IMR-90 (cell line): ENCODE data around the gene KAT6B. TPM values are rescaled to one million over a fixed set of nuclear protein-coding genes. Genes with fewer than 3 reads are reported as not detected.

ENCODE experiments used
- ATAC-seq: fragments of 200-7000 bp; cut with Tn5 transposase; 2 replicates; pipeline ENCODE4 v1.9.1; 2020; ENCODE audit warnings: low read depth, mild to moderate bottlenecking, moderate library complexity
- BruUV-seq: library from RNA; stranded (reverse); fragments of 400-500 nt; replicated peaks from 2 replicates; lab custom pipeline; 2021; lab: Mats Ljungman, UMichigan
- CTCF ChIA-PET: fragments of 300-600 bp; formaldehyde crosslinking; extraction: SDS; loops from one replicate; lab custom pipeline; 2021; ENCODE audit warnings: antibody characterized with exemption; lab: Yijun Ruan, JAX
- POLR2A ChIA-PET: fragments of 300-600 bp; sonication (Branson Sonifier 250); formaldehyde crosslinking; loops from one replicate; lab custom pipeline; 2022; ENCODE audit warnings: antibody characterized with exemption; ENCODE audit not compliant: unreplicated experiment; lab: Charles Lee
- DNase-seq: peaks from one replicate; pipeline ENCODE4 v3.0.0; 2013
- H2AFZ ChIP-seq: replicated peaks from 2 replicates; pipeline ENCODE3; 2013; ENCODE audit warnings: low read length, mild to moderate bottlenecking; ENCODE audit not compliant: poor library complexity
- H2AK5ac ChIP-seq: 2 replicates; pipeline ENCODE4 v1.6.1; 2013; ENCODE audit warnings: low read depth, low read length, inconsistent platforms
- H2AK9ac ChIP-seq: replicated peaks from 2 replicates; pipeline ENCODE3; 2013; ENCODE audit warnings: mild to moderate bottlenecking, low read depth, low read length, moderate library complexity; ENCODE audit not compliant: poor library complexity
- H2BK120ac ChIP-seq: 2 replicates; pipeline ENCODE4 v1.6.1; 2013; ENCODE audit warnings: low read depth, low read length, inconsistent platforms
- H2BK15ac ChIP-seq: 3 replicates; pipeline ENCODE4 v1.6.1; 2013; ENCODE audit warnings: low read depth, low read length, inconsistent platforms
- H2BK20ac ChIP-seq: 2 replicates; pipeline ENCODE4 v1.6.1; 2013; ENCODE audit warnings: low read depth, mild to moderate bottlenecking, inconsistent platforms, low read length, moderate library complexity
- H2BK5ac ChIP-seq: 2 replicates; pipeline ENCODE4 v1.6.1; 2013; ENCODE audit warnings: mild to moderate bottlenecking, low read depth, low read length, inconsistent platforms; ENCODE audit not compliant: poor library complexity, severe bottlenecking
- H3K14ac ChIP-seq: replicated peaks from 2 replicates; pipeline ENCODE4 v1.6.1; 2013; ENCODE audit warnings: low read depth, low read length, inconsistent platforms
- H3K18ac ChIP-seq: 2 replicates; pipeline ENCODE4 v1.6.1; 2013; ENCODE audit warnings: low read depth, low read length, control low read depth
- H3K23ac ChIP-seq: 2 replicates; pipeline ENCODE4 v1.6.1; 2013; ENCODE audit warnings: low read depth, low read length, inconsistent platforms
- H3K27ac ChIP-seq: 2 replicates; pipeline ENCODE4 v1.5.1; 2013; ENCODE audit warnings: mild to moderate bottlenecking, control low read depth, low read length; ENCODE audit not compliant: insufficient read depth
- H3K27me3 ChIP-seq: 2 replicates; pipeline ENCODE4 v1.6.1; 2013; ENCODE audit warnings: low read length; ENCODE audit not compliant: control insufficient read depth, insufficient read depth
- H3K36me3 ChIP-seq: 2 replicates; pipeline ENCODE4 v1.6.1; 2013; ENCODE audit warnings: low read length, mixed read lengths; ENCODE audit not compliant: control insufficient read depth, insufficient read depth
- H3K4ac ChIP-seq: 2 replicates; pipeline ENCODE4 v1.6.1; 2013; ENCODE audit warnings: low read depth, low read length, inconsistent platforms
- H3K4me1 ChIP-seq: 2 replicates; pipeline ENCODE4 v1.6.1; 2013; ENCODE audit warnings: low read length, mixed read lengths; ENCODE audit not compliant: control insufficient read depth, insufficient read depth
- H3K4me2 ChIP-seq: 2 replicates; pipeline ENCODE4 v1.6.1; 2013; ENCODE audit warnings: low read depth, mild to moderate bottlenecking, control low read depth, low read length, moderate library complexity
- H3K4me3 ChIP-seq: 2 replicates; pipeline ENCODE4 v1.5.1; 2013; ENCODE audit warnings: low read depth, mild to moderate bottlenecking, control low read depth, low read length, moderate library complexity; ENCODE audit not compliant: insufficient read depth
- H3K56ac ChIP-seq: 2 replicates; pipeline ENCODE4 v1.6.1; 2013; ENCODE audit warnings: low read length, inconsistent platforms; ENCODE audit not compliant: insufficient read depth; ENCODE audit errors: extremely low read depth
- H3K79me1 ChIP-seq, 2 experiments: 2 replicates each; pipeline ENCODE4 v1.6.1; 2013; ENCODE audit warnings: low read length in 2 of 2, inconsistent platforms in 1 of 2, low read depth in 1 of 2
- H3K9ac ChIP-seq: 2 replicates; pipeline ENCODE4 v1.6.1; 2013; ENCODE audit warnings: low read depth, low read length, control low read depth
- H3K9me1 ChIP-seq: 2 replicates; pipeline ENCODE4 v1.6.1; 2013; ENCODE audit warnings: low read length, inconsistent platforms; ENCODE audit not compliant: insufficient read depth
- H3K9me3 ChIP-seq: 2 replicates; pipeline ENCODE4 v1.6.1; 2013; ENCODE audit warnings: low read length; ENCODE audit not compliant: control insufficient read depth, insufficient read depth
- H4K20me1 ChIP-seq: 2 replicates; pipeline ENCODE4 v1.6.1; 2013; ENCODE audit warnings: low read length, inconsistent platforms; ENCODE audit not compliant: insufficient read depth
- H4K5ac ChIP-seq: 2 replicates; pipeline ENCODE4 v1.6.1; 2013; ENCODE audit warnings: mild to moderate bottlenecking, low read depth, low read length, control low read depth
- H4K8ac ChIP-seq, 2 experiments: 2 replicates each; pipeline ENCODE4 v1.6.1; 2013; ENCODE audit warnings: low read depth in 2 of 2, low read length in 2 of 2, control low read depth in 1 of 2, inconsistent platforms in 1 of 2
- H4K91ac ChIP-seq: 2 replicates; pipeline ENCODE4 v1.6.1; 2013; ENCODE audit warnings: low read depth, low read length, inconsistent platforms; ENCODE audit not compliant: insufficient read depth
- BHLHE40 ChIP-seq: fragments of 150-350 bp; IDR thresholded peaks from 2 replicates; pipeline ENCODE4 v1.6.1; 2016; ENCODE audit warnings: mild to moderate bottlenecking, low read depth, low read length
- CEBPB ChIP-seq: IDR thresholded peaks from 2 replicates; pipeline ENCODE4 v1.6.1; 2012; ENCODE audit warnings: low read depth, low read length, improper control_type of control experiment
- CHD1 ChIP-seq: IDR thresholded peaks from 2 replicates; pipeline ENCODE4 v1.6.1; 2012; ENCODE audit warnings: low read depth, low read length, improper control_type of control experiment
- FOS ChIP-seq: fragments of 150-350 bp; IDR thresholded peaks from 2 replicates; pipeline ENCODE4 v1.6.1; 2016; ENCODE audit warnings: low read depth, low read length
- MAFK ChIP-seq: IDR thresholded peaks from 2 replicates; pipeline ENCODE4 v1.6.1; 2012; ENCODE audit warnings: low read depth, low read length, improper control_type of control experiment
- MAZ ChIP-seq: IDR thresholded peaks from 2 replicates; pipeline ENCODE4 v1.6.1; 2012; ENCODE audit warnings: low read depth, mild to moderate bottlenecking, low read length, improper control_type of control experiment, moderate library complexity, borderline replicate concordance
- MXI1 ChIP-seq: IDR thresholded peaks from 2 replicates; pipeline ENCODE4 v1.6.1; 2012; ENCODE audit warnings: low read depth, mild to moderate bottlenecking, low read length, moderate library complexity, borderline replicate concordance
- NFE2L2 ChIP-seq: fragments of 150-350 bp; IDR thresholded peaks from 2 replicates; pipeline ENCODE4 v1.6.1; 2016; ENCODE audit warnings: low read depth, mild to moderate bottlenecking, low read length
- POLR2A ChIP-seq: IDR thresholded peaks from 2 replicates; pipeline ENCODE4 v1.6.1; 2012; ENCODE audit warnings: mild to moderate bottlenecking, low read depth, low read length
- RAD21 ChIP-seq: IDR thresholded peaks from 2 replicates; pipeline ENCODE4 v1.6.1; 2012; ENCODE audit warnings: low read length, improper control_type of control experiment
- RCOR1 ChIP-seq: IDR thresholded peaks from 2 replicates; pipeline ENCODE4 v1.6.1; 2012; ENCODE audit warnings: mild to moderate bottlenecking, low read length, improper control_type of control experiment; ENCODE audit not compliant: insufficient replicate concordance
- RFX5 ChIP-seq: IDR thresholded peaks from 2 replicates; pipeline ENCODE4 v1.8.0; 2012; ENCODE audit warnings: low read depth, mild to moderate bottlenecking, low read length, moderate library complexity
- SMC3 ChIP-seq: fragments of 150-350 bp; IDR thresholded peaks from 2 replicates; pipeline ENCODE4 v1.6.1; 2016; ENCODE audit warnings: low read depth, mild to moderate bottlenecking, antibody characterized with exemption, low read length, moderate library complexity
- WGBS, 2 experiments: methylation state at CpG; one replicate each; pipeline versions ENCODE4 v1.1.5 to v1.1.7; 2013; ENCODE audit warnings: missing lambda C conversion rate in 2 of 2; ENCODE audit not compliant: insufficient read length in 1 of 2; ENCODE audit errors: extremely low coverage in 2 of 2; 5-methylcytosine and 5-hydroxymethylcytosine counted together
- dilution Hi-C: fragments of 300-500 bp; cut with HindIII; formaldehyde crosslinking; loops from one replicate; pipeline ENCODE4 v1.14.3; 2018; ENCODE audit warnings: low sequenced_read_pairs; ENCODE audit not compliant: unreplicated experiment
- in situ Hi-C: fragments of 300-500 bp; cut with MboI; formaldehyde crosslinking; loops from 3 replicates; pipeline ENCODE4 v1.14.3; 2019; ENCODE audit warnings: low sequenced_read_pairs, inconsistent platforms, mixed read lengths
- intact Hi-C: fragments of 100-400 bp; cut with micrococcal nuclease; formaldehyde crosslinking; loops from 2 replicates; pipeline ENCODE4 v1.10.0; 2022
- polyA plus RNA-seq, 3 experiments: library from polyadenylated mRNA; depleted of rRNA; stranded (reverse); fragments of >200 nt; gene quantifications; 2 replicates each; pipeline ENCODE4 v1.2.3, GENCODE V29; 2012; ENCODE audit warnings: low replicate concordance in 1 of 3
- total RNA-seq: library from RNA; depleted of rRNA; stranded (reverse); fragments of >200 nt; gene quantifications from 2 replicates; pipeline ENCODE4 v1.2.3, GENCODE V29; 2012
- TF ChIP-seq, protein P1 (sequence below): conservative IDR thresholded peaks from 2 replicates; pipeline ENCODE4 v1.5.1; 2012; ENCODE audit warnings: mild to moderate bottlenecking, low read depth, low read length, improper control_type of control experiment
- TF ChIP-seq, protein P2 (sequence below): fragments of 150-350 bp; IDR thresholded peaks from 2 replicates; pipeline ENCODE4 v1.6.1; 2017; ENCODE audit warnings: mild to moderate bottlenecking, antibody characterized with exemption, low read length, low read depth
- TF ChIP-seq, protein P3 (sequence below): fragments of 150-350 bp; IDR thresholded peaks from 2 replicates; pipeline ENCODE4 v1.6.1; 2016; ENCODE audit warnings: low read depth, mild to moderate bottlenecking, low read length, moderate library complexity, borderline replicate concordance

KAT6B gene
- total and polyA plus RNA-seq, 2 of the 4 experiments (the other 2 are of a cell fraction) = 8.8 to 28.1 TPM

DNA sequence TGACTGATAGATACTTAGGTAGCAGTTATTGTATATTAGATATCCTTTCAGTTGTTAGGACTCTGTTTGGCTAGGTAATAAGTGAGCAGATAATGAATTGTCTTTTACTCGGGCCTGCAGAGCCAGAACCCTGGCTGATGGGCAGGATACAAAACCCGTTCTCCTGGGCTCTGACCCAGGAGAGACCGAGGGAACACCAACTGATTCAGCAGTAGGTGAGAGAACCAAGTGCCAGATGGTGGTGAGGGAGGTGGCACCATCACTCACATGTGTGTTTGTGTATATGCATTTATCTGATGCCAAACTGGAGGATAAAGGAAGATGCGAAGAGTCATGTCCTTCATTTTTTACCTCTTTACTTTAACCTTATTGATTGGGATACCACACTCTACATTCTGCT is 169.4 kb downstream of the KAT6B start:
- peaks cover 6% of the 10 kb centered on the region for H3K9me1 ChIP-seq
- DNase-seq (no peak), ATAC-seq (no peak)
- WGBS, 2 experiments = 67% methylated on average over 1 of the region's 4 CpGs; no CpG with 5 or more reads in 1 of the 2 experiments
- H3K23ac ChIP-seq = no peak overlapping the region
- H3K18ac ChIP-seq = no peak overlapping the region
- dilution Hi-C loops = no loop called here
- no peak overlapping the region for H2BK15ac ChIP-seq
- H2BK20ac ChIP-seq = no peak overlapping the region
- TF ChIP-seq BHLHE40 (no peak), CEBPB (no peak), RAD21 (no peak), MXI1 (no peak), POLR2A (no peak), CHD1 (no peak), RCOR1 (no peak), NFE2L2 (no peak), MAFK (no peak), MAZ (no peak), FOS (no peak), RFX5 (no peak), SMC3 (no peak)
- TF ChIP-seq, protein P1, sequence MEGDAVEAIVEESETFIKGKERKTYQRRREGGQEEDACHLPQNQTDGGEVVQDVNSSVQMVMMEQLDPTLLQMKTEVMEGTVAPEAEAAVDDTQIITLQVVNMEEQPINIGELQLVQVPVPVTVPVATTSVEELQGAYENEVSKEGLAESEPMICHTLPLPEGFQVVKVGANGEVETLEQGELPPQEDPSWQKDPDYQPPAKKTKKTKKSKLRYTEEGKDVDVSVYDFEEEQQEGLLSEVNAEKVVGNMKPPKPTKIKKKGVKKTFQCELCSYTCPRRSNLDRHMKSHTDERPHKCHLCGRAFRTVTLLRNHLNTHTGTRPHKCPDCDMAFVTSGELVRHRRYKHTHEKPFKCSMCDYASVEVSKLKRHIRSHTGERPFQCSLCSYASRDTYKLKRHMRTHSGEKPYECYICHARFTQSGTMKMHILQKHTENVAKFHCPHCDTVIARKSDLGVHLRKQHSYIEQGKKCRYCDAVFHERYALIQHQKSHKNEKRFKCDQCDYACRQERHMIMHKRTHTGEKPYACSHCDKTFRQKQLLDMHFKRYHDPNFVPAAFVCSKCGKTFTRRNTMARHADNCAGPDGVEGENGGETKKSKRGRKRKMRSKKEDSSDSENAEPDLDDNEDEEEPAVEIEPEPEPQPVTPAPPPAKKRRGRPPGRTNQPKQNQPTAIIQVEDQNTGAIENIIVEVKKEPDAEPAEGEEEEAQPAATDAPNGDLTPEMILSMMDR = no peak
- TF ChIP-seq, protein P2, sequence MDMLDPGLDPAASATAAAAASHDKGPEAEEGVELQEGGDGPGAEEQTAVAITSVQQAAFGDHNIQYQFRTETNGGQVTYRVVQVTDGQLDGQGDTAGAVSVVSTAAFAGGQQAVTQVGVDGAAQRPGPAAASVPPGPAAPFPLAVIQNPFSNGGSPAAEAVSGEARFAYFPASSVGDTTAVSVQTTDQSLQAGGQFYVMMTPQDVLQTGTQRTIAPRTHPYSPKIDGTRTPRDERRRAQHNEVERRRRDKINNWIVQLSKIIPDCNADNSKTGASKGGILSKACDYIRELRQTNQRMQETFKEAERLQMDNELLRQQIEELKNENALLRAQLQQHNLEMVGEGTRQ = no peak
- TF ChIP-seq, protein P3, sequence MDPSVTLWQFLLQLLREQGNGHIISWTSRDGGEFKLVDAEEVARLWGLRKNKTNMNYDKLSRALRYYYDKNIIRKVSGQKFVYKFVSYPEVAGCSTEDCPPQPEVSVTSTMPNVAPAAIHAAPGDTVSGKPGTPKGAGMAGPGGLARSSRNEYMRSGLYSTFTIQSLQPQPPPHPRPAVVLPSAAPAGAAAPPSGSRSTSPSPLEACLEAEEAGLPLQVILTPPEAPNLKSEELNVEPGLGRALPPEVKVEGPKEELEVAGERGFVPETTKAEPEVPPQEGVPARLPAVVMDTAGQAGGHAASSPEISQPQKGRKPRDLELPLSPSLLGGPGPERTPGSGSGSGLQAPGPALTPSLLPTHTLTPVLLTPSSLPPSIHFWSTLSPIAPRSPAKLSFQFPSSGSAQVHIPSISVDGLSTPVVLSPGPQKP = no peak
- H3K4ac ChIP-seq = no peak overlapping the region
- no peaks in the 10 kb centered on the region for H3K9me3 ChIP-seq
- in situ Hi-C loops = no loop called here
- H4K91ac ChIP-seq = no peak overlapping the region
- peaks cover 0 to 12% of the 10 kb centered on the region in 2 experiments; a peak in 1 of 4 replicates for H3K79me1 ChIP-seq
- no peak overlapping the region for H3K9ac ChIP-seq
- H4K8ac ChIP-seq = no peak overlapping the region
- H2BK5ac ChIP-seq = no peak overlapping the region
- no peaks in the 10 kb centered on the region for H3K27me3 ChIP-seq
- no peaks in the 10 kb centered on the region for H4K20me1 ChIP-seq
- POLR2A ChIA-PET = no interaction called here
- no peak overlapping the region for H3K14ac ChIP-seq
- H2AK5ac ChIP-seq = no peak overlapping the region
- peaks cover 26% of the 10 kb centered on the region for H3K36me3 ChIP-seq
- H3K4me2 ChIP-seq = no peak overlapping the region
- H2BK120ac ChIP-seq = no peak overlapping the region
- CTCF ChIA-PET = no interaction called here
- intact Hi-C loops = no loop called here
- 0 out of 2 replicates have a peak overlapping the region, but pooled peaks have one; percentile 35 for H4K5ac ChIP-seq
- no peak overlapping the region for H3K4me3 ChIP-seq
- H3K56ac ChIP-seq = no peak overlapping the region
- H3K27ac ChIP-seq = no peak overlapping the region
- H3K4me1 ChIP-seq = no peaks in the 10 kb centered on the region; the same call in 1 of the 2 replicates
- no peak overlapping the region for H2AK9ac ChIP-seq
- no TSS peak for BruUV-seq
- no peak overlapping the region for H2AFZ ChIP-seq
